BLaER1 treated with 17β-estradiol and CSF1 and Interleukin-3, amounts not matched to agents 10 nM and 100 nM (cell line): ENCODE measurements around the gene TSHZ3.

Experiments used
- H3K27ac ChIP-seq, 11 experiments: shearing (Covaris generic); formaldehyde crosslinking; 2 replicates each; pipeline ENCODE4 v1.8.1; 2022
- H3K27me3 ChIP-seq, 11 experiments: shearing (Covaris generic); formaldehyde crosslinking; 2 replicates each; pipeline ENCODE4 v1.8.1; 2022
- H3K36me3 ChIP-seq, 11 experiments: shearing (Covaris generic); formaldehyde crosslinking; 2 replicates each; pipeline ENCODE4 v1.8.1; 2022
- H3K4me1 ChIP-seq, 10 experiments: shearing (Covaris generic); formaldehyde crosslinking; 2 replicates each; pipeline ENCODE4 v1.8.1; 2022
- H3K4me2 ChIP-seq, 11 experiments: shearing (Covaris generic); formaldehyde crosslinking; 2 replicates each; pipeline ENCODE4 v1.8.1; 2022
- H3K4me3 ChIP-seq, 10 experiments: shearing (Covaris generic); formaldehyde crosslinking; 2 replicates each; pipeline ENCODE4 v1.8.1; 2022
- H3K9ac ChIP-seq, 11 experiments: shearing (Covaris generic); formaldehyde crosslinking; 2 replicates each; pipeline ENCODE4 v1.8.1; 2022
- H3K9me3 ChIP-seq, 11 experiments: shearing (Covaris generic); formaldehyde crosslinking; replicated peaks in 1 of 11; 2 replicates each; pipeline ENCODE4 v1.8.1; 2022
- H4K20me1 ChIP-seq, 11 experiments: shearing (Covaris generic); formaldehyde crosslinking; 2 replicates each; pipeline ENCODE4 v1.8.1; 2022
- Cebpa-rat ChIP-seq, 11 experiments: shearing (Covaris generic); IDR thresholded peaks; 2 replicates each; pipeline ENCODE4 v1.8.1; 2022

The TSHZ3 gene

GRCh38 chr19:31352296-31352781, 3.1 kb upstream of the TSHZ3 start:
- H3K4me3 ChIP-seq: peak overlapping the region in 7 of 10 experiments; percentile 83 to 98 (median 93); a peak in 12 of 20 replicates
- peaks cover 0 to 11% (median 6%) of the 10 kb centered on the region in 11 experiments; a peak in 11 of 22 replicates for H3K9me3 ChIP-seq
- H3K9ac ChIP-seq: no peak overlapping the region
- H4K20me1 ChIP-seq: peaks cover 54 to 76% (median 62%) of the 10 kb centered on the region in 11 experiments; a peak in 21 of 22 replicates
- H3K4me2 ChIP-seq: peak overlapping the region; percentile 95 to 100 (median 98); a peak in 19 of 22 replicates
- peaks cover 61 to 91% (median 85%) of the 10 kb centered on the region in 11 experiments for H3K27me3 ChIP-seq
- no peaks in the 10 kb centered on the region; a peak in 2 of 22 replicates for H3K36me3 ChIP-seq
- TF ChIP-seq Cebpa-rat (IDR thresholded peaks at IDR 0.05): no peak
- peaks cover 32 to 37% (median 35%) of the 10 kb centered on the region in 10 experiments for H3K4me1 ChIP-seq
- no peak overlapping the region for H3K27ac ChIP-seq

- peaks cover 58 to 89% (median 83%) of the 10 kb centered on the region in 11 experiments for H3K27me3 ChIP-seq
- peak overlapping the region in 8 of 11 experiments; percentile 79 to 96 (median 86); a peak in 11 of 22 replicates for H3K9ac ChIP-seq
- H4K20me1 ChIP-seq: peaks cover 59 to 79% (median 66%) of the 10 kb centered on the region in 11 experiments; a peak in 21 of 22 replicates
- peak overlapping the region; percentile 95 to 100 (median 98) for H3K4me2 ChIP-seq
- H3K4me3 ChIP-seq: peak overlapping the region; percentile 83 to 98 (median 92)
- no peaks in the 10 kb centered on the region; a peak in 2 of 22 replicates for H3K36me3 ChIP-seq
- H3K9me3 ChIP-seq: peaks cover 0 to 8% (median 2%) of the 10 kb centered on the region in 11 experiments; a peak in 11 of 22 replicates
- H3K4me1 ChIP-seq: peaks cover 32 to 40% (median 36%) of the 10 kb centered on the region in 10 experiments
- TF ChIP-seq Cebpa-rat (IDR thresholded peaks at IDR 0.05): no peak
- H3K27ac ChIP-seq: no peak overlapping the region
Observed at GRCh38 chr19:31351855-31352195, 2.6 kb upstream of the TSHZ3 start.

- peak overlapping the region; percentile 83 to 98 (median 92) for H3K4me3 ChIP-seq
- H4K20me1 ChIP-seq: peaks cover 64 to 80% (median 71%) of the 10 kb centered on the region in 11 experiments; a peak in 21 of 22 replicates
- no peak for TF ChIP-seq Cebpa-rat (IDR thresholded peaks at IDR 0.05)
- H3K4me2 ChIP-seq: peak overlapping the region; percentile 95 to 100 (median 98)
- peaks cover 52 to 88% (median 77%) of the 10 kb centered on the region in 11 experiments for H3K27me3 ChIP-seq
- H3K9me3 ChIP-seq: peaks cover 0 to 4% (median 0%) of the 10 kb centered on the region in 11 experiments; a peak in 1 of 22 replicates
- peak overlapping the region; percentile 69 to 92 (median 79); a peak in 20 of 22 replicates for H3K27ac ChIP-seq
- no peaks in the 10 kb centered on the region; a peak in 2 of 22 replicates for H3K36me3 ChIP-seq
- H3K9ac ChIP-seq: peak overlapping the region; percentile 75 to 96 (median 86)
- H3K4me1 ChIP-seq: peaks cover 32 to 46% (median 36%) of the 10 kb centered on the region in 10 experiments
Observed at GRCh38 chr19:31351056-31351854, 2.0 kb upstream of the TSHZ3 start.

- Histone ChIP-seq H3K9ac (peak overlapping the region; percentile 75 to 96 (median 86)), H3K27me3 (peaks cover 46 to 83% (median 72%) of the 10 kb centered on the region in 11 experiments)
- TF ChIP-seq Cebpa-rat (IDR thresholded peaks at IDR 0.05): no peak
Observed at GRCh38 chr19:31350693-31351055, 1.4 kb upstream of the TSHZ3 start.

GRCh38 chr19:31350033-31350692, 927 bp upstream of the TSHZ3 start:
- TF ChIP-seq Cebpa-rat (IDR thresholded peaks at IDR 0.05): no peak
- H3K27ac ChIP-seq: peak overlapping the region; percentile 69 to 92 (median 79)
- H3K9ac ChIP-seq: peak overlapping the region; percentile 75 to 96 (median 86)
- H3K36me3 ChIP-seq: peaks cover 0 to 4% (median 0%) of the 10 kb centered on the region in 11 experiments; a peak in 10 of 22 replicates
- H3K9me3 ChIP-seq: no peaks in the 10 kb centered on the region
- peaks cover 41 to 78% (median 66%) of the 10 kb centered on the region in 11 experiments for H3K27me3 ChIP-seq
- peak overlapping the region; percentile 95 to 100 (median 98); a peak in 21 of 22 replicates for H3K4me2 ChIP-seq
- H4K20me1 ChIP-seq: peaks cover 65 to 80% (median 75%) of the 10 kb centered on the region in 11 experiments
- H3K4me1 ChIP-seq: peaks cover 32 to 49% (median 36%) of the 10 kb centered on the region in 10 experiments
- peak overlapping the region; percentile 83 to 98 (median 92) for H3K4me3 ChIP-seq

More at GRCh38 chr19:31350693-31351055, 1.4 kb upstream of the TSHZ3 start:
- peak overlapping the region; percentile 95 to 100 (median 98) for H3K4me2 ChIP-seq
- H3K4me1 ChIP-seq: peaks cover 32 to 49% (median 36%) of the 10 kb centered on the region in 10 experiments
- peaks cover 65 to 80% (median 73%) of the 10 kb centered on the region in 11 experiments; a peak in 21 of 22 replicates for H4K20me1 ChIP-seq
- no peaks in the 10 kb centered on the region for H3K9me3 ChIP-seq
- peak overlapping the region; percentile 83 to 98 (median 92) for H3K4me3 ChIP-seq
- no peaks in the 10 kb centered on the region; a peak in 4 of 22 replicates for H3K36me3 ChIP-seq
- peak overlapping the region; percentile 69 to 92 (median 79) for H3K27ac ChIP-seq

GRCh38 chr19:31348481-31349159, 616 bp downstream of the TSHZ3 start:
- Histone ChIP-seq H3K36me3 (peaks cover 0 to 17% (median 0%) of the 10 kb centered on the region in 11 experiments; a peak in 10 of 22 replicates), H3K27ac (peak overlapping the region; percentile 34 to 77 (median 67); a peak in 20 of 22 replicates), H3K4me2 (peak overlapping the region; percentile 76 to 100 (median 95)), H3K9me3 (no peaks in the 10 kb centered on the region), H3K4me3 (peak overlapping the region; percentile 83 to 98 (median 92)), H3K9ac (peak overlapping the region; percentile 62 to 95 (median 84)), H3K27me3 (peaks cover 26 to 63% (median 51%) of the 10 kb centered on the region in 11 experiments), H3K4me1 (peaks cover 31 to 55% (median 36%) of the 10 kb centered on the region in 10 experiments), H4K20me1 (peaks cover 64 to 79% (median 73%) of the 10 kb centered on the region in 11 experiments)
- TF ChIP-seq Cebpa-rat (IDR thresholded peaks at IDR 0.05): no peak

GRCh38 chr19:31347828-31348392, 1.3 kb downstream of the TSHZ3 start:
- Histone ChIP-seq H3K4me2 (peak overlapping the region; percentile 76 to 100 (median 95)), H3K27me3 (peaks cover 19 to 55% (median 44%) of the 10 kb centered on the region in 11 experiments), H4K20me1 (peaks cover 58 to 78% (median 68%) of the 10 kb centered on the region in 11 experiments), H3K4me1 (peaks cover 24 to 48% (median 29%) of the 10 kb centered on the region in 10 experiments), H3K27ac (no peak overlapping the region), H3K9me3 (no peaks in the 10 kb centered on the region), H3K4me3 (peak overlapping the region; percentile 83 to 98 (median 92)), H3K36me3 (peaks cover 0 to 19% (median 3%) of the 10 kb centered on the region in 11 experiments; a peak in 11 of 22 replicates), H3K9ac (peak overlapping the region in 8 of 11 experiments; percentile 73 to 95 (median 85); a peak in 13 of 22 replicates)
- TF ChIP-seq Cebpa-rat (IDR thresholded peaks at IDR 0.05): no peak
